ENCODE results near the gene CXCL10.

DNA sequence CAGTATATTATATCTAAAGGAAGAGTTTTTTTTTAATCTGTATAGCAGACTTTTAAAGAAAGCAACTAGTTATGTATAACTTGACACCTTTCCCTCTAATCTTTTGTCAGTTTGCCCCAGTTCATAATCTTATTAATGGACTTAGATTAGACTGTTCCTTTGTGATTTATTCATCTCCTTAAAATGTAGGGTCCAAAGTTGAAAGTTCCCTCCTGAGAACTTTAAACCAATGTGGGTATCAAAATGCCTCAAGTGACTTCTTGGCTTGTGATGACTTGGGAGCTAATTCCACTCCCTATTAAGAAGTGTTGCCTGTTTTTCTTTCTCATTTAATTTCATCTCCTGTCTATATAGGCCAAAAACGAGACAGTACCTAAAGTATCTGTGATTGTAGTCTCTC, 26.2 kb downstream of the CXCL10 start:
- TF ChIP-seq, protein P1, sequence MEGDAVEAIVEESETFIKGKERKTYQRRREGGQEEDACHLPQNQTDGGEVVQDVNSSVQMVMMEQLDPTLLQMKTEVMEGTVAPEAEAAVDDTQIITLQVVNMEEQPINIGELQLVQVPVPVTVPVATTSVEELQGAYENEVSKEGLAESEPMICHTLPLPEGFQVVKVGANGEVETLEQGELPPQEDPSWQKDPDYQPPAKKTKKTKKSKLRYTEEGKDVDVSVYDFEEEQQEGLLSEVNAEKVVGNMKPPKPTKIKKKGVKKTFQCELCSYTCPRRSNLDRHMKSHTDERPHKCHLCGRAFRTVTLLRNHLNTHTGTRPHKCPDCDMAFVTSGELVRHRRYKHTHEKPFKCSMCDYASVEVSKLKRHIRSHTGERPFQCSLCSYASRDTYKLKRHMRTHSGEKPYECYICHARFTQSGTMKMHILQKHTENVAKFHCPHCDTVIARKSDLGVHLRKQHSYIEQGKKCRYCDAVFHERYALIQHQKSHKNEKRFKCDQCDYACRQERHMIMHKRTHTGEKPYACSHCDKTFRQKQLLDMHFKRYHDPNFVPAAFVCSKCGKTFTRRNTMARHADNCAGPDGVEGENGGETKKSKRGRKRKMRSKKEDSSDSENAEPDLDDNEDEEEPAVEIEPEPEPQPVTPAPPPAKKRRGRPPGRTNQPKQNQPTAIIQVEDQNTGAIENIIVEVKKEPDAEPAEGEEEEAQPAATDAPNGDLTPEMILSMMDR (IDR thresholded peaks at IDR 0.05) = no peak
- no peak for TF ChIP-seq POLR2A (IDR thresholded peaks at IDR 0.05)

Data from uterus (tissue), 2 donors.